Fibroblast of lung (primary cell): ENCODE measurements around the gene CEP250. TPM values are rescaled to one million over a fixed set of nuclear protein-coding genes. Genes with fewer than 3 reads are reported as not detected.
"Not testable (repeated sequence)": the region's sequence is repeated elsewhere in the genome, so short reads cannot be mapped to it uniquely, and the experiment has no call there.

Source experiments
- DNase-seq, 2 donors: peaks; one replicate each; pipeline versions ENCODE4 v3.0.0 to v3.0.0-alpha.2; 2010; ENCODE audit warnings: low read depth in 2 of 2
- H2AFZ ChIP-seq: 2 replicates; pipeline ENCODE4 v1.5.1; 2012; ENCODE audit warnings: low read length, control low read depth, inconsistent platforms
- H3K27ac ChIP-seq: 2 replicates; pipeline ENCODE4 v1.5.1; 2011; ENCODE audit warnings: low read length, control low read depth; ENCODE audit not compliant: insufficient read depth
- H3K27me3 ChIP-seq: 2 replicates; pipeline ENCODE4 v1.5.1; 2011; ENCODE audit warnings: mild to moderate bottlenecking, low read length; ENCODE audit not compliant: control insufficient read depth, insufficient read depth
- H3K36me3 ChIP-seq: 2 replicates; pipeline ENCODE4 v1.5.1; 2011; ENCODE audit warnings: low read length; ENCODE audit not compliant: control insufficient read depth, insufficient read depth
- H3K4me1 ChIP-seq: 2 replicates; pipeline ENCODE4 v1.5.1; 2011; ENCODE audit warnings: low read length; ENCODE audit not compliant: control insufficient read depth, insufficient read depth; ENCODE audit errors: extremely low read depth
- H3K4me2 ChIP-seq: 2 replicates; pipeline ENCODE4 v1.5.1; 2011; ENCODE audit warnings: low read length, control low read depth; ENCODE audit not compliant: insufficient read depth; ENCODE audit errors: extremely low read depth
- H3K4me3 ChIP-seq, 4 experiments: fragments of 200-600 bp in 1 of 4; sonication (generic) in 1 of 4; replicated peaks in 1 of 4; 2 replicates each; pipeline ENCODE4 v1.5.1; 2011 to 2016; ENCODE audit warnings: low read length in 4 of 4, low read depth in 3 of 4, mild to moderate bottlenecking in 3 of 4, control low read depth in 2 of 4, inconsistent platforms in 1 of 4, mixed read lengths in 1 of 4; ENCODE audit not compliant: insufficient read depth in 1 of 4; ENCODE audit errors: control extremely low read depth in 1 of 4
- H3K79me2 ChIP-seq: 2 replicates; pipeline ENCODE4 v1.5.1; 2012; ENCODE audit warnings: mild to moderate bottlenecking, low read length, inconsistent platforms; ENCODE audit not compliant: control insufficient read depth, insufficient read depth
- H3K9ac ChIP-seq: 2 replicates; pipeline ENCODE4 v1.5.1; 2011; ENCODE audit warnings: mild to moderate bottlenecking, low read length, control low read depth; ENCODE audit not compliant: insufficient read depth
- H3K9me3 ChIP-seq: 2 replicates; pipeline ENCODE4 v1.5.1; 2012; ENCODE audit warnings: low read depth, low read length; ENCODE audit not compliant: control insufficient read depth, insufficient read depth
- H4K20me1 ChIP-seq: 2 replicates; pipeline ENCODE4 v1.5.1; 2011; ENCODE audit warnings: low read length; ENCODE audit not compliant: control insufficient read depth, insufficient read depth; ENCODE audit errors: extremely low read depth
- CTCF ChIP-seq, 2 donors: IDR thresholded peaks in 1 of 2; conservative IDR thresholded peaks in 1 of 2; 1 replicate in 1 of 2; 2 replicates in 1 of 2; pipeline ENCODE4 v1.5.1; 2011 to 2012; ENCODE audit warnings: low read length in 2 of 2, control low read depth in 1 of 2, inconsistent platforms in 1 of 2, low read depth in 1 of 2, mild to moderate bottlenecking in 1 of 2
- EZH2 ChIP-seq: IDR thresholded peaks from 2 replicates; pipeline ENCODE4 v1.5.1; 2012; ENCODE audit warnings: low read length, control low read depth, mild to moderate bottlenecking; ENCODE audit errors: missing control alignments
- polyA plus RNA-seq, 2 donors: library from polyadenylated mRNA; depleted of rRNA in 1 of 2; stranded (reverse) in 1 of 2; unstranded in 1 of 2; fragments of >200 nt; gene quantifications; 2 replicates each; pipeline ENCODE4 v1.2.1, GENCODE V29; 2011 to 2012; ENCODE audit warnings: missing spikeins in 1 of 2
- total RNA-seq: library from RNA; depleted of rRNA; stranded (reverse); fragments of >200 nt; gene quantifications from 2 replicates; pipeline ENCODE4 v1.2.1, GENCODE V29; 2014

CEP250 gene
- total and polyA plus RNA-seq, 2 donors (not counting 1 experiment from before 2014, with no cell fraction given), result 11.3 to 45.9 TPM

GRCh38 chr20:35447082-35447789 lies 8.2 kb upstream of the CEP250 start:
- H3K4me1 ChIP-seq, result peaks cover 3% of the 10 kb centered on the region
- TF ChIP-seq CTCF (conservative IDR thresholded peaks at IDR 0.05 in 1 of 2, IDR thresholded peaks at IDR 0.05 in 1 of 2; ENCODE audit: low read depth in 1 of 2, low read length in 2 of 2) (peak; percentile 97), EZH2 (no peak)
- no peak overlapping the region for H2AFZ ChIP-seq
- no peak overlapping the region for H3K9ac ChIP-seq
- H3K4me3 ChIP-seq, result peak overlapping the region in 3 of 4 experiments; percentile 21 to 51 (median 46)
- DNase-seq, result peak; percentile 70 to 77
- H4K20me1 ChIP-seq, result no peaks in the 10 kb centered on the region
- H3K4me2 ChIP-seq, result no peak overlapping the region
- H3K36me3 ChIP-seq, result no peaks in the 10 kb centered on the region
- H3K79me2 ChIP-seq, result no peaks in the 10 kb centered on the region
- no peak overlapping the region for H3K27ac ChIP-seq
- H3K27me3 ChIP-seq, result no peaks in the 10 kb centered on the region
- H3K9me3 ChIP-seq, result no peaks in the 10 kb centered on the region

GRCh38 chr20:35448788-35449373 lies 6.5 kb upstream of the CEP250 start:
- Histone ChIP-seq H3K27ac (no peak overlapping the region), H3K27me3 (no peaks in the 10 kb centered on the region), H4K20me1 (no peaks in the 10 kb centered on the region), H3K9ac (no peak overlapping the region), H3K4me1 (no peaks in the 10 kb centered on the region), H3K4me2 (no peak overlapping the region), H3K79me2 (no peaks in the 10 kb centered on the region), H2AFZ (no peak overlapping the region), H3K4me3 (no peak overlapping the region), H3K36me3 (no peaks in the 10 kb centered on the region), H3K9me3 (no peaks in the 10 kb centered on the region)
- no peak for TF ChIP-seq CTCF (conservative IDR thresholded peaks at IDR 0.05 in 1 of 2, IDR thresholded peaks at IDR 0.05 in 1 of 2; ENCODE audit: low read depth in 1 of 2, low read length in 2 of 2)
- no peak for TF ChIP-seq EZH2
- no peak for DNase-seq

GRCh38 chr20:35449855-35450254 lies 5.5 kb upstream of the CEP250 start:
- H3K27ac ChIP-seq, H4K20me1 ChIP-seq, H3K36me3 ChIP-seq, H3K79me2 ChIP-seq, DNase-seq, H3K27me3 ChIP-seq, H3K4me3 ChIP-seq, H3K9ac ChIP-seq, H2AFZ ChIP-seq, H3K4me1 ChIP-seq, H3K9me3 ChIP-seq, H3K4me2 ChIP-seq: not testable (repeated sequence)
